ENCODE measurements around the gene RPL13.

Gene RPL13

GRCh38 chr16:89560378-89561141, at the start of gene RPL13:
TSS of gene RPL13 (plus strand) at chr16:89560682. CDS start at chr16:89560960, 278 bp downstream.
- peak; percentile 96 for DNase-seq (ENCODE audit: low spot score)

- peak; percentile 27 for DNase-seq (ENCODE audit: low spot score)
Measured at GRCh38 chr16:89511374-89511773, 49.1 kb upstream of the RPL13 start.

DNA sequence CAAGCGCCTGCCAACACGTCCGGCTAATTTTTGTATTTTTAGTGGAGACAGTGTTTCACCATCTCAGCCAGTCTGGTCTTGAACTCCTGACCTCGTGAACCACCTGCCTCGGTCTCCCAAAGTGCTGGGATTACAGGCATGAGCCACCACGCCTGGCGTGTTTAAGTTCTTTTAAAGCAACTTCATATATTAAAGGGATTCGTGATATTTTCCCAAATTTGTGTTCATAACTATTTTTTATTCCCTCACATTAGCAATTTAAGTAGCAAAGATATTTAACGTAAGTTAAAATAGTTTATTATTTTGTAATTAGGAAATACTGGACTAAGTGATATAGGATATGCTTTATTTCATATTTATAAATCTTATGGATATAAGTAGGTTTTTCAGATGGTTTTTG, 48.0 kb upstream of the RPL13 start:
- DNase-seq (ENCODE audit: low spot score) = no peak

GRCh38 chr16:89517128-89517527, 43.4 kb upstream of the RPL13 start:
- no peak for DNase-seq (ENCODE audit: low spot score)

- no peak for DNase-seq (ENCODE audit: low spot score)
Measured at GRCh38 chr16:89519881-89520280, 40.6 kb upstream of the RPL13 start.

DNA sequence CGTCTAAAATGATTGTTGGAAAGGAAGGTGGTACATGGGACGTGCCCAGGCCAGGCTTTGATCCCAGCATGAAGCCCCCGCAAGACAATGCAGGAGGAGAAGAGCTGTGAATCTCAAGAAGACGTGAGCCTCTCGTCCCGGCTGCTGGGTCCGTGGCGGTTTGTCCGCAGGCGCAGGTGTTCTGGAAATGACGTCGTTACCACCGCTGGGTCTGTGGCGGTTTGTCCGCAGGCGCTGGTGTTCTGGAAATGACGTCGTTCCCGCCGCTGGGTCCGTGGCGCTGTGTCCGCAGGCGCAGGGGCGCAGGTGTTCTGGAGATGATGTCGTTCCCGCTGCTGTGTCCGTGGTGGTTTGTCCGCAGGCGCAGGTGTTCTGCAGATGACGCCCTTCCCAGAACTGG, 38.2 kb upstream of the RPL13 start:
- no peak for DNase-seq (ENCODE audit: low spot score)

DNA sequence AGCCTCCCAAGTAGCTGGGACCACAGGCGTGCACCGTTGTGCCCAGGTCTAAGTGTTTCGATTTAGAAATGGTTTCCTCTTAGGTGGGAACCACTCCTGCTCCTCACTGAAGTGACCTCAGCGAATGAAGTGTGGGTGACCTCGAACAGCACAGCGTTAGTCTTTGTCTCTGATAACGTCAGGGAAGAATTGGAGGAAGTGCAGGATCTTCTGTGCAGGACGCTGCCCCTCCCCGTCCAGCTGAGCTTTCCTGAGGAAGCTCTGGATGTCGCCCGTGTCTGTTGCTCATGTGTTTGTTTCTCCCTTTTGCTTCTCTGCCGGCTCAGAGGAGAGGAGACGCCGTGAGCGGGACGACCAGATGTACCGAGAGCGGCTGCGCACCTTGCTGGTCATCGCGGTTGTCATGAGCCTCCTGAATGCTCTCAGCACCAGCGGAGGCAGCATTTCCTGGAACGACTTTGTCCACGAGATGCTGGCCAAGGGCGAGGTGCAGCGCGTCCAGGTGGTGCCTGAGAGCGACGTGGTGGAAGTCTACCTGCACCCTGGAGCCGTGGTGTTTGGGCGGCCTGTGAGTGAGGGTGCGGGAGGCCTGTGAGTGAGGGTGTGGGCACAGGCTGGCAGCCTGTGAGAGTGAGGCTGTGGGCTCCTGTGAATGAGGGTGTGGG, 36.7 kb upstream of the RPL13 start:
- DNase-seq (ENCODE audit: low spot score) = no peak

GRCh38 chr16:89525146-89525913, 35.2 kb upstream of the RPL13 start:
- peak; percentile 64 for DNase-seq (ENCODE audit: low spot score)

- DNase-seq (ENCODE audit: low spot score) = no peak
Measured at GRCh38 chr16:89529097-89529496, 31.4 kb upstream of the RPL13 start.

DNA sequence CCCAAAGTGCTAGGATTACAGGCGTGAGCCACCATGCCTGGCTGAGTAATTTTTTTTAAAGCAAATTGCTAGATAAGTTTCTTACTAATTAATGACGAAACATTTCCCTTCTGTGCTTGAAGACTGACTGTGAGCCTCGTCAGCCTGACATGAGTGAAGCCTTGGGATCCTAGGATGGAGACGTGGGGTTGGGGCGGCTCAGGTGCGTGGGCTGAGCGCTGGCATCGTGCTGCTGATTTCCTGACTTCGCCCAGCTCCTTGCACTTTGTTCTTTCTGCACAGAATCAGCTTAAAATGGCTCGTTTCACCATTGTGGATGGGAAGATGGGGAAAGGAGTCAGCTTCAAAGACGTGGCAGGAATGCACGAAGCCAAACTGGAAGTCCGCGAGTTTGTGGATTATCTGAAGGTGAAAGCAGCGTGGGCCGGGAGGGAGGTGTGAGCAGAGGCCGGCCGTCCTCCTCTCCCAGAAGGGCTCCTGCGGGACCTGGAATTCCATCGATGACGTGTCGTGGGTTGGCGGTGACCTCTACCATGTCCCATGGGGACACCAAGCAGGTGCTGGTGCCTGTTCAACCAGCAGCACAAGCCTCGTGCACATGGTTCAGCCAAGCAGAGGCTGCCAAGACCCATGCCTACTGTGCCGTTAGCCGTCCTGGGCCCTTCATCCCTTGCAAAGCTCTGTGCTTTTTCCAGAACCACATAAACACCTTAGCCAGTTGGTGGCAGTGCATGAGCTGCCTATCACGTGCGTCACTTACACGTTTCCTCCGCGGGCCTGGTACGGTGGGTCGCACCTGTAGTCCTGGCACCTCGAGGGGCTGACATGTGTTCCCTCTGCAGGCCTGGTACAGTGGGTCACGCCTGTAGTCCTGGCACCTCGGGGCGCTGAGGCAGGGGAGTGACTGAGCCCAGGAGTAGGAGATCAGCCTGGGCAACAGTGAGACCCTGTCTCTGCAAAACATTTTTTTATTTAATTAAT, 29.8 kb upstream of the RPL13 start:
- no peak for DNase-seq (ENCODE audit: low spot score)

- no peak for DNase-seq (ENCODE audit: low spot score)
Measured at GRCh38 chr16:89531821-89532526, 28.5 kb upstream of the RPL13 start.

- peak; percentile 65 for DNase-seq (ENCODE audit: low spot score)
Measured at GRCh38 chr16:89534252-89534756, 26.2 kb upstream of the RPL13 start.

GRCh38 chr16:89536371-89536770, 24.1 kb upstream of the RPL13 start:
- no peak for DNase-seq (ENCODE audit: low spot score)

GRCh38 chr16:89536886-89537548, 23.5 kb upstream of the RPL13 start:
- DNase-seq (ENCODE audit: low spot score) = no peak

GRCh38 chr16:89537549-89537925, 22.9 kb upstream of the RPL13 start:
- no peak for DNase-seq (ENCODE audit: low spot score)

DNA sequence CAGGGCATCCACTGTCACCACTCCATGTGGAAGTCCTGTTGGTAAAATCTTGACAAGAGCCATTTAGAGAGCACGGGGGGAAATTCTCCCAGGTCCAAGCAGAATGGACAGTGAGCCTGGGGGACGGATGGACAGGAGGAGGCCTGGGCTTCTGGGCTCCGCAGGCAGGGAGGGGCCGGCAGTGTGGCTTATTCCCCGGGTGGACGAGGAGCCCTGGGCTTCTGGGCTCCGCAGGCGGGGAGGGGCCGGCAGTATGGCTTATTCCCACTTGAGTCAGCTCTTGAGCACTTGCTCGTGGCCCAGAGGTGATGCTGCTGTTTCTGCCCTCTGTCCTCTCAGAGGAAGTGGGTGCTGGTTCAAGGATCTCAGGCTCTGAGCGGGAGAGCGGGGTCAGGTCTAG, 22.2 kb upstream of the RPL13 start:
- no peak for DNase-seq (ENCODE audit: low spot score)

- DNase-seq (ENCODE audit: low spot score) = no peak
Measured at GRCh38 chr16:89540557-89540956, 19.9 kb upstream of the RPL13 start.

GRCh38 chr16:89541792-89542191, 18.7 kb upstream of the RPL13 start:
- DNase-seq (ENCODE audit: low spot score) = no peak

GRCh38 chr16:89544113-89544512, 16.4 kb upstream of the RPL13 start:
- no peak for DNase-seq (ENCODE audit: low spot score)

- no peak for DNase-seq (ENCODE audit: low spot score)
Measured at GRCh38 chr16:89544713-89545043, 15.8 kb upstream of the RPL13 start.
